ENCODE data around the gene KRTAP5-5. TPM values are rescaled to one million over a fixed set of nuclear protein-coding genes. Genes with fewer than 3 reads are reported as not detected.
"Not testable (repeated sequence)": the region's sequence is repeated elsewhere in the genome, so short reads cannot be mapped to it uniquely, and the experiment has no call there.

Gene KRTAP5-5, protein sequence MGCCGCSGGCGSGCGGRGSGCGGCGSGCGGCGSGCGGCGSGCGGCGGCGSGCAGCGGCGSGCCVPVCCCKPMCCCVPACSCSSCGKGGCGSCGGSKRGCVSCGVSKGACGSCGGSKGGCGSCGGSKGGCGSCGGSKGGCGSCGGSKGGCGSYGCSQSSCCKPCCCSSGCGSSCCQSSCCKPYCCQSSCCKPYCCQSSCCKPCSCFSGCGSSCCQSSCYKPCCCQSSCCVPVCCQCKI
- total RNA-seq (2014; rRNA removed; shearing (Covaris generic); ENCODE audit: low replicate concordance), result not detected in 2 replicates

DNA sequence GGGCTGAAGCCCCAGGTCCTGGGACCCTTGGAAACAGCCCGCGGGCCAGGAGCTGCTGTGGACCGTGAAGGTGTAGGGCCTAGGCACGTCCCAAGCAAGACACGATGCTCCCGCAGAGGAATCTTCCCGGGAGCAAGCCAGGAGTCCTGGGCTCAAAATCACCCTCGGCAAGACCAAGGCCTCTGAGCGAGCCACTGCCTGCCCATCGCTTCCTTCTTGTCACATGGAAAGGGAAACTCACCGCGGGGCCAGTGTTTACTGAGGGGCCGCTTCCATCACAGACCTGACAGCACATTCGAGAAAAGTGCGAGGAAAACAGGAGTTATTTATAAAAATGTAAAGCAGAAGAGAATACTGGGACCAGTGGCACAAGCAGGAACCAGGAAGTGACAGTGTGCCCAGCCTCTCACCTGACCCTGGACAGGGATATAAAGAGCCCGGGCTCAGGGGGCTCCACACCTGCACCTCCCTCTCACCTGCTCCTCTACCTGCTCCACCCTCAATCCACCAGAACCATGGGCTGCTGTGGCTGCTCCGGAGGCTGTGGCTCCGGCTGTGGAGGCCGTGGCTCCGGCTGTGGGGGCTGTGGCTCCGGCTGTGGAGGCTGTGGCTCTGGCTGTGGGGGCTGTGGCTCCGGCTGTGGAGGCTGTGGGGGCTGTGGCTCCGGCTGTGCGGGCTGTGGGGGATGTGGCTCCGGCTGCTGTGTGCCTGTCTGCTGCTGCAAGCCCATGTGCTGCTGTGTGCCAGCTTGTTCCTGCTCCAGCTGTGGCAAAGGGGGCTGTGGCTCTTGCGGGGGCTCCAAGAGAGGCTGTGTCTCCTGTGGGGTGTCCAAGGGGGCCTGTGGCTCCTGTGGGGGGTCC is at the start of gene KRTAP5-5:
Gene KRTAP5-5 (plus strand): TSS at position 450 of the 860 bp plus-strand sequence. CDS start 66 bp downstream, at position 516.
- Histone ChIP-seq H3K4me3 (no peak within 1 kb of the TSS), H3K36me3 (no peaks in the 10 kb centered on the region), H3K9me3 (no peaks in the 10 kb centered on the region), H3K27me3 (peaks cover 42% of the 10 kb centered on the region)
- DNase-seq, result no peak

DNA sequence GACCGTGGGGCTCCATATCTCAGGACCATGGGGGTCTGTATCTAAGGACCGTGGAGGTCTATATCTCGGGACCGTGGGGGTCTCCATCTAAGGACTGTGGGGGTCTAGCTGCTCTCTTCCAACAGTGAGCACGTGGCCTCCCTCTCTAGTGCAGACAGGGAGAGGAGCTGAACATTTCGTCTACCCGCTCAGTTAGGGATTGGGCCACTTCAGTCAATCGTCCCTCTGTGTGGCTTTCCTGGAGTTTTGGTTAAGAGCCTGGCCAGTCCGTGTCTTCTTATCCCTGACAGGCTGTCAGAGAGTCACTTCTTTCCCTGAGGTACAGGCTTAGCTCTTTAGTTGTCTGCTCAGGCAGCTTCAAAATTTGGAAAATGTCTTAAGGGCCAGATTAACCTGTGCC is 47.6 kb upstream of the KRTAP5-5 start:
- DNase-seq, result no peak
- H3K9me3 ChIP-seq, result peaks cover 6% of the 10 kb centered on the region; the same call in 1 of the 2 replicates
- H3K36me3 ChIP-seq, result no peaks in the 10 kb centered on the region
- no peak overlapping the region for H3K4me3 ChIP-seq
- peaks cover 3% of the 10 kb centered on the region; the same call in 1 of the 2 replicates for H3K27me3 ChIP-seq

DNA sequence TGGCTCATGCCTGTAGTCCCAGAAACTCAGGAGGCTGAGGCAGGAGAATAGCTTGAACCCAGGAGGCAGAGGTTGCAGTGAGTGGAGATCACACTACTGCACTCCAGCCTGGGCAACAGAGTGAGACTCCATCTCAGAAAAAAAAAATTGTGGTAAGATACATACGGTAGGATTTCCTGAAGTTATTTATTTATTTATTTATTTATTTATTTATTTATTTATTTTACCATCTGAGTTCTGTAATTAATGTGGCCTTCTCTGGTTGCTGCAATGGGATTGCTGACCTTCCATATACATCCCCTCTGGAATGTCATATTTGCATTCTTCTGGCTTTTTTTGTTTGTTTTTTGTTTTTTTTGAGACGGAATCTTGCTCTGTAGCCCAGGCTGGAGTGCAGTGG is 46.7 kb upstream of the KRTAP5-5 start:
- not testable (repeated sequence) for H3K27me3 ChIP-seq

DNA sequence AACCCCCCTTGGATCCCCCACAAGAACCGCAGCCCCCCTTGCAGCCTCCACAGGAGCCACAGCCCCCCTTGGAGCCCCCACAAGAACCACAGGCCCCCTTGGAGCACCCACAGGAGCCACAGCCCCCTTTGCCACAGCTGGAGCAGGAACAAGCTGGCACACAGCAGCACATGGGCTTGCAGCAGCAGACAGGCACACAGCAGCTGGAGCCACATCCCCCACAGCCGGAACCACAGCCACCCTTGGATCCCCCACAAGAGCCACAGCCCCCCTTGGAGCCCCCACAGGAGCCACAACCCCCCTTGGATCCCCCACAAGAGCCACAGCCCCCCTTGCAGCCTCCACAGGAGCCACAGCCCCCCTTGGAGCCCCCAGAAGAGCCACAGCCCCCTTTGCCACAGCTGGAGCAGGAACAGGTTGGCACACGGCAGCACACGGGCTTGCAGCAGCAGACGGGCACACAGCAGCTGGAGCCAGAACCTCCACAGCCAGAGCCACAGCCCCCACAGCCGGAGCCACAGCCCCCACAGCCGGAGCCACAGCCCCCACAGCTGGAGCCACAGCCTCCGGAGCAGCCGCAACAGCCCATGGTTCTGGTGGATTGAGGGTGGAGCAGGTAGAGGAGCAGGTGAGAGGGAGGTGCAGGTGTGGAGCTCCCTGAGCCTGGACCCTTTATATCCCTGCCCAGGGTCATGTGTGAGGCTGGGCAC is 44.8 kb upstream of the KRTAP5-5 start, which contains the start of gene KRTAP5-1:
Gene KRTAP5-1 (minus strand): TSS at position 623 of the 710 bp plus-strand sequence. CDS start 34 bp downstream, at position 589.
- not testable (repeated sequence) for DNase-seq, H3K9me3 ChIP-seq, H3K27me3 ChIP-seq, H3K36me3 ChIP-seq, H3K4me3 ChIP-seq

More for the DNA sequence above, 46.7 kb upstream of the KRTAP5-5 start:
- not testable (repeated sequence) for H3K36me3 ChIP-seq, H3K4me3 ChIP-seq, DNase-seq, H3K9me3 ChIP-seq

DNA sequence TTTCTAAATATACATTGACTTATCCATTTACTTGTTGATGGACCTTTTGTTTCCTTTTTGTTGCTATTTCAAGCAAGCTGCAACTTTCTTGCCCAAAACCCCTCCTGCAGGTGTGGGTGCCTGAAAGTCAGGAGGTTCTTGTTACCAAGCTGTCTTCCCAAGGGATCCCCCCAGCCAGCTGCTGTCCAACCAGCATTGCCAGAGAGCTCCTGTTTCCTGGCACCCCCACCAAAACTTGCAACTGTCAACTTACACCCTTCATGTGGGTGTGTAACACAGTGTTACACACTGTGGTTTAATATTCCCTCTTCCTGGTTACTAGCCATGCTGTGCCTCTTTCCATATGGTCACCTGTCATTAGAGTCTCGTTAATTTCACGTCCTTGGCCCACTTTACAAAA is 42.9 kb upstream of the KRTAP5-5 start:
- Histone ChIP-seq H3K9me3 (no peaks in the 10 kb centered on the region), H3K36me3 (no peaks in the 10 kb centered on the region)

DNA sequence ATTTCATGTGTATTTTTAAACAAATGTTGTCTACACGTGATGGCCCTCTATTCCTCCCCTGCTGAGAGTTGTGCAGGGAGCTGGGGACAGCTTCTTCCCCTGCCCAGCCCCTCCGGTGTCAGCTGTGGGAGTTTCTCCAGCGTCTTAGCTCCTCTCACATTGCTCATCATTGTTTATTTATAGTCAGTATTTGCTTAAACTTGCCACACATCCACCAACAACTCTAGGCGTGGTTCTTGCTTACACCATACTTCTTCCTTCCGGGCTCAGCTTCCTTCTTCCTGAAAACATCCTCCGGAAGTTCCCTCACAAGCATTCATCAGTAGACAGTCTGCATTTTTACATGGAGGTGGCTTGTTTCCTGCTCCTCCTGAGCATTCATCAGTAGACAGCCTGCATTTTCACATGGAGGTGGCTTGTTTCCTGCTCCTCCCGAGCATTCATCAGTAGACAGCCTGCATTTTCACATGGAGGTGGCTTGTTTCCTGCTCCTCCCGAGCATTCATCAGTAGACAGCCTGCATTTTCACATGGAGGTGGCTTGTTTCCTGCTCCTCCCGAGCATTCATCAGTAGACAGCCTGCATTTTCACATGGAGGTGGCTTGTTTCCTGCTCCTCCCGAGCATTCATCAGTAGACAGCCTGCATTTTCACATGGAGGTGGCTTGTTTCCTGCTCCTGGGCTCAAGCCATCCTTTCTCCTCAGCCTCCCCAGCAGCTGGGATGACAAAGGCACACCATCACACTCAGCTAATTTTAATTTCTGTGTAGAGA is 40.2 kb upstream of the KRTAP5-5 start:
- H3K4me3 ChIP-seq, DNase-seq: not testable (repeated sequence)
- H3K27me3 ChIP-seq, result peaks cover 22% of the 10 kb centered on the region

More for the DNA sequence above, 42.9 kb upstream of the KRTAP5-5 start:
- Histone ChIP-seq H3K27me3 (peaks cover 4% of the 10 kb centered on the region), H3K4me3 (no peak overlapping the region)
- no peak for DNase-seq

DNA sequence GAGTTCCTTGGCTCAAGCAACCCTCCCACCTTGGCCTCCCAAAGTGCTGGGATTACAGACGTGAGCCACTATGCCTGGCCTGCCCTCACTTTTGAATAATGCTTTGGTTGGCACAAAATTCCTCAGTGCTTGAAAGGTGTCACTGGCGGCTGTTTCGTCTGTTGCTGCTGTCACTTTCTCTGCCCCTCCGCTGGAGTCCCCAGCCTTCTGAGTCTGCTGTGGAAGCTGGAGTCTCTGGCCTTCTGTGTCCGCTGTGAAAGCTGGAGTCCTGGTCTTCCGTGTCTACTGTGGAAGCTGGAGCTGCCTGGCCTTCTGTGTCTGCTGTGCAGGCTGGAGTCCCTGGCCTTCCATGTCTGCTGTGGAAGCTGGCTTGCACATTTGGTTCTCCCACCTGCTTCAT is 39.6 kb upstream of the KRTAP5-5 start:
- H3K27me3 ChIP-seq, result peaks cover 24% of the 10 kb centered on the region
- no peak overlapping the region for H3K4me3 ChIP-seq
- no peaks in the 10 kb centered on the region for H3K9me3 ChIP-seq

More for the DNA sequence above, 40.2 kb upstream of the KRTAP5-5 start:
- H3K9me3 ChIP-seq, H3K36me3 ChIP-seq: not testable (repeated sequence)

DNA sequence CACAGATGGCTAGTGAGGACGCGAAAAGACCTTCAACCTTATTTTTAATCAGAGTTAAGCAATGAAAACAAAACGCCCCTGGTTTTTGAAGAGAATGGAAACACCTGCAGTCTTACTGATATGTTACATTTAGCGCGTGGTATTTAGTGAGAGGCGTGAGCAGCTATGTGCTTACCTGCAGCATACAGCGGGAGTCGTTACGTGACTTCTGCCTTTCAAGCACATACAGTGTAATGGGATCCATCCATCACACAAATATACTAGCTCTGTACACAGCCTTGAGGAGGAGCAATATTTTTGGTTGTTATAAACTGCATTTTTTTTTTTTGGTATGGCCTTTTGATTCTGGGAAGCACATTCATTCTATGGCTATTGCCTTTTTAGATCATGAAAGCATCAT is 36.9 kb upstream of the KRTAP5-5 start:
- DNase-seq, result no peak
- H3K36me3 ChIP-seq, result no peaks in the 10 kb centered on the region
- H3K9me3 ChIP-seq, result no peaks in the 10 kb centered on the region
- no peak overlapping the region for H3K4me3 ChIP-seq
- peaks cover 22% of the 10 kb centered on the region for H3K27me3 ChIP-seq

More for the DNA sequence above, 39.6 kb upstream of the KRTAP5-5 start:
- DNase-seq, result no peak
- no peaks in the 10 kb centered on the region for H3K36me3 ChIP-seq

DNA sequence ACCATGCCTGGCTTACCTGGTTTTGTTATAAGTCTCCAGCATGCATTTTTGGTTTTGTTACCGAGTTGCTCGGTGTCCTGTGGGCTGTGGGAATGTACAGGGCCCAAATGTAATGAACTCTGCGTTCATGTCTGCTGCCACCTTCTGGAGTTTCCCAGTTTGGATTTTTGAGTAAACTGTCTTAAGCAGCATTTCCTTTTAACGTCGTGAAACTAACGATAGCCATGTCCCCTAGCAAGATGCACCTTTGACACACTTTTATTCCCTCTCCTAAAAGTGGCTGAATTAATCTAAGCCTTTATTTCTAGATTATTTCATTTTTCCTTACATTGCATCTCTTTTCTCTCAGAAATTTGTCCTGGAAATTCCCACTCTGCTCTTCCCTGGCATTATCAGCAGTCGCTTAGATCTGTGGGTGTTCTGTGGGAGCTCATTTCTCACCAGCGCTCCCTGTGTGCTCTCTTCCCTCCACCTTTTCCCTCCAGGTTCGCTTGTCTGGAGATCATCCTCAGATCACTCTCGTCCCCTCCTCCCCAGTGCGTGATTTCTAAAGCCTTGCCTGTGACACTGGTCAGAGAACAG is 33.5 kb upstream of the KRTAP5-5 start:
- H3K4me3 ChIP-seq, DNase-seq, H3K9me3 ChIP-seq, H3K36me3 ChIP-seq: not testable (repeated sequence)
- peaks cover 36% of the 10 kb centered on the region for H3K27me3 ChIP-seq

DNA sequence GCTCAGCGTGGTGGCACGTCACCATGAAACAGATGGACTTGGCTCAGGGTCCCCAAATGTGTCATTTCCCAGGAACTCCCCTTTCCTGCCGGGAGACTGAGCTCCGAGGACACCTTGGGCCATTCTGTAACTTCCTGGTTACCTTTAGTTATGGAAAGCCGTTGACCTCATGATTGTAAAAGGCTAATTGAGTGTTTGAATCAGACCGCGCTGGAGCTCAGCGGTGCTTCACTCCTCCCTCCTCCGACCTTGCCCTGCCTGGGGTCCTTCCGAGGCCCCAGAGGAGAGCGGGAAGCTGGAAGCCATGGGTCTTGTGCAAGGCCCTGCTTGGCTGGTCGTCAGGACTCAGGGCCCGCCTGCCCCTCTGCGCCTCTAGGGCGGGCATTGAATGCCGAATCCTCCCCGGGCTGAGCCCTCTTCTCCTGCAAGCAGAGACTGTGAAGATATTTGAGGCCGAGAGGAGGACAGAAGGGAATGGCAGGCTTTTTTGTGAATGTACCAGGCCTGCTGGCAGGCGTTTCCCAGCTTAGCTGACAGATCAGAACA is 32.9 kb upstream of the KRTAP5-5 start:
- not testable (repeated sequence) for H3K4me3 ChIP-seq, H3K36me3 ChIP-seq, DNase-seq, H3K9me3 ChIP-seq
- H3K27me3 ChIP-seq, result peaks cover 35% of the 10 kb centered on the region

DNA sequence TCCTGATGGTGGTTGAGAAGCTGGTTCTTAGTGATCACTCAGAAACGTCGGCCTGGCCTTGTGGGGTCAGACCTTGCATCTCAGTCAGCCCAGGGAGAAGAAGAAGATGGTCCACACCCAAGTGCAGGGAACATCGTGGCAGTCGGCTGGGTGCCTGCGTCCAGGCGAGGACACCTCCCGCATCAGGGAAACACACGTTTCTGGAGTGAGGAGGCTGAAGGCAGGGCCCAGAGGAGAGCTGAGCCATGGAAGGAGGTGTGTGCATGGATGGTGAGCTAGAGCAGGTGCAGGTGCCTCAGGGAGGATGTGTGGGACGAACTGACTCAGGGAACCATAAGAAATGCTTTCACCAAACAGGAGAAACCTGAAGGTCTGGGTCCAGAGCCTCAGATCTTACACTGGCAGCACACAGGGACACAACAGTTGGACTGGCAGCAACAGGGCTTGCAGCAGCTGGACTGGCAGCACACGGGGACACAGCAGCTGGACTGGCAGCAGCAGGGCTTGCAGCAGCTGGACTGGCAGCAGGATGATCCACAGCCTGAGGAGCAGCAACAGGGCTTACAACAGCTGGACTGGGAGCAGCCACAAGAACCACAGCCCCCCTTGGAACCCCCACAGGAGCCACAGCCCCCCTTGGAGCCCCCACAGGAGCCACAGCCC is 32.1 kb upstream of the KRTAP5-5 start:
- no peaks in the 10 kb centered on the region for H3K36me3 ChIP-seq
- DNase-seq, result no peak
- H3K9me3 ChIP-seq, result no peaks in the 10 kb centered on the region
- H3K27me3 ChIP-seq, result peaks cover 28% of the 10 kb centered on the region
- no peak overlapping the region for H3K4me3 ChIP-seq

DNA sequence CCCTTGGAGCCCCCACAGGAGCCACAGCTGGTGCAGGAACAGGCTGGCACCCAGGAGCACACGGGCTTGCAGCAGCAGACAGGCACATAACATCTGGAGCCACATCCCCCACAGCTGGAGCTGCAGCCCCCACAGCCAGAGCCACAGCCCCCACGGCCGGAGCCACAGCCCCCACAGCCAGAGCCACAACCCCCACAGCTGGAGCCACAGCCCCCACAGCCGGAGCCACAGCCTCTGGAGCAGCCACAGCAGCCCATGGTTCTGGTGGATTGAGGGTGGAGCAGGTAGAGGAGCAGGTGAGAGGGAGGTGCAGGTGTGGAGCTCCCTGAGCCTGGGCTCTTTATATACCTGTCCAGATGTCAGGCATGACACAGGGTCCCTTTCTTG is 31.6 kb upstream of the KRTAP5-5 start, which contains the start of gene KRTAP5-2:
Gene KRTAP5-2 (minus strand): TSS at position 301 of the 387 bp plus-strand sequence. CDS start 44 bp downstream, at position 257.
- no peaks in the 10 kb centered on the region for H3K36me3 ChIP-seq
- no peaks in the 10 kb centered on the region for H3K9me3 ChIP-seq
- H3K4me3 ChIP-seq, result no peak within 1 kb of the TSS
- H3K27me3 ChIP-seq, result peaks cover 25% of the 10 kb centered on the region
- no peak for DNase-seq

DNA sequence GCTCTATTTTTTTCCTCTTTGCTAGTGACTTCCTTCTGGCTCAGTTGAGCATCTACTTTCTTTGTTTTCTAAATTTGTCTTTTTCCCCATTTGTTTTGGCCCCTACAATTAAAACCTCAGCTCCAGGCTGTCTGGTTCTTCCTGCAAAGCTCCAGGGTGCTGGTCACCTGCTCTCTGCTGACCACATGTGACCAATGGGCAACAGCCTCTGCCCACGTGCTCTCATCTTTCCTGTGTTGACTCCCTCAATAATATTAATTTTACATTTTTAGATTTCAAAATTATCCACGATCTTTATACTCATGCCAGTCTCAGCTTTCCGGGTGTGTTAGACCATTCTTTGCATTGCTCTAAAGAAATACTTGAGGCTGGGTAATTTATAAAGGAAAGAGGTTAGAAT is 31.2 kb upstream of the KRTAP5-5 start:
- not testable (repeated sequence) for DNase-seq, H3K36me3 ChIP-seq, H3K9me3 ChIP-seq, H3K4me3 ChIP-seq
- H3K27me3 ChIP-seq, result peaks cover 23% of the 10 kb centered on the region

DNA sequence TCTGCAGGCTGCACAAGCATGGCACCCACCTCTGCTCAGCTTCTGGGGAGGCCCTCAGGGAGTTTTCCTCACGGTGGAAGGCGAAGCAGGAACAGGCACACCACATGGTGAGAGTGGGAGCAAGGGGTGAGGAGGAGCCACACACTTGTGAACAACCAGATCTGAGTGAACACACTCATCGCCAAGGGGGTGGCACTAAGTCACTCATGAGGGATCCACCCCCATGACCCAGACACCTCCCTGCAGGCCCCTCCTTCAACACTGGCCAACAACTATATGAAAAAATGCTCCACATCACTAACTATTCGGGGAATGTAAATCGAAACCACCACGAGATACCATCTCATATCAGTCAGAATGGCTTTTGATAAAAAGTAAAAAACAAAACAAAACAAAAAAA is 30.8 kb upstream of the KRTAP5-5 start:
- no peaks in the 10 kb centered on the region for H3K36me3 ChIP-seq
- no peak for DNase-seq
- no peaks in the 10 kb centered on the region for H3K9me3 ChIP-seq
- peaks cover 19% of the 10 kb centered on the region for H3K27me3 ChIP-seq
- no peak overlapping the region for H3K4me3 ChIP-seq

DNA sequence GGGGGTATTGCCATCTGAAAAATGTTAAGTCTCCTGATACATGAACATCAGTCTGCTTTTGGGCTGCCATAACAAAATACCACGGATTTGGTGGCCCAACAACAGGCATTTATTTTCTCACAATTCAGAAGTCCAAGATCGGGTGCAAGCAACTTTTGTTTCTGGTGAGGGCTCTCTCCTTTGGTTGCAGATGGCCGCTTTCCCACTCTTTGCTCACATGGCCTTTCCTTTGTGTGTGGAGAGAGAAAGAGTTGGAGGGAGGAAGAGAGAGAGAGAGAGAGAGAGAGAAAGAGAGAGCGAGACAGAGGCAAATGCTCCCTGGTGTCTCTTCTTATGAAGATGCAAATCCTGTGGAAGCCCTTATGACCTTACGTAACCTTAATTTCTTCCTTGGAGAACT is 28.9 kb upstream of the KRTAP5-5 start:
- Histone ChIP-seq H3K4me3 (no peak overlapping the region), H3K27me3 (peaks cover 14% of the 10 kb centered on the region), H3K36me3 (no peaks in the 10 kb centered on the region), H3K9me3 (no peaks in the 10 kb centered on the region)
- DNase-seq, result no peak

All from MG63 (cell line).